ENCODE measurements around the gene FAM174C. TPM values are rescaled to one million over a fixed set of nuclear protein-coding genes. Genes with fewer than 3 reads are reported as not detected.

The FAM174C gene
- total and polyA plus RNA-seq, 9 donors = 0.30 to 72.5 (median 26.7) TPM

GRCh38 chr19:1275976-1276627 lies 772 bp downstream of the FAM174C start:
- no peaks in the 10 kb centered on the region for H3K36me3 ChIP-seq
- peak overlapping the region; percentile 97 to 99 for H3K27ac ChIP-seq
- TF ChIP-seq POLR2A (IDR thresholded peaks at IDR 0.05) (no peak), EP300 (IDR thresholded peaks at IDR 0.05) (no peak), CTCF (IDR thresholded peaks at IDR 0.05) (no peak)
- peaks cover 23% of the 10 kb centered on the region for H3K4me1 ChIP-seq (ENCODE audit: insufficient read depth)
- no peaks in the 10 kb centered on the region for H3K27me3 ChIP-seq
- DNase-seq = peak in 1 of 5 donors; percentile 81
- no peaks in the 10 kb centered on the region for H3K9me3 ChIP-seq
- peak overlapping the region; percentile 55 for H3K4me3 ChIP-seq
- intact Hi-C loops (cut with DNase I) = loop anchor here in 1 of 4 donors (10.0 kb wide), 1 partner anchor 109 kb away; the partner anchor contains the start of gene NDUFS7
- 6 to 8% (median 8%) methylated on average over 33 to 43 of the region's 43 CpGs for WGBS, 3 donors

GRCh38 chr19:1276628-1277022 lies 1.3 kb downstream of the FAM174C start:
- 70 to 86% (median 77%) methylated on average over 10 of the region's 10 CpGs for WGBS, 3 donors
- peak in 4 of 5 donors; percentile 34 to 53 (median 45) for DNase-seq
- Histone ChIP-seq H3K9me3 (no peaks in the 10 kb centered on the region), H3K27ac (peak overlapping the region; percentile 97 to 99), H3K36me3 (no peaks in the 10 kb centered on the region), H3K4me3 (no peak overlapping the region), H3K27me3 (no peaks in the 10 kb centered on the region), H3K4me1 (ENCODE audit: insufficient read depth) (peaks cover 17% of the 10 kb centered on the region)
- intact Hi-C loops (cut with DNase I) = loop anchor here in 1 of 4 donors (10.0 kb wide), 1 partner anchor 108 kb away; the partner anchor contains the start of gene NDUFS7
- TF ChIP-seq POLR2A (IDR thresholded peaks at IDR 0.05) (no peak), EP300 (IDR thresholded peaks at IDR 0.05) (no peak), CTCF (IDR thresholded peaks at IDR 0.05) (no peak)

GRCh38 chr19:1277061-1277460 lies 1.7 kb downstream of the FAM174C start:
- Histone ChIP-seq H3K36me3 (no peaks in the 10 kb centered on the region), H3K4me1 (ENCODE audit: insufficient read depth) (peaks cover 14% of the 10 kb centered on the region), H3K27me3 (no peaks in the 10 kb centered on the region), H3K27ac (no peak overlapping the region), H3K4me3 (no peak overlapping the region), H3K9me3 (no peaks in the 10 kb centered on the region)
- intact Hi-C loops (cut with DNase I) = loop anchor here in 1 of 4 donors (10.0 kb wide), 1 partner anchor 108 kb away; the partner anchor contains the start of gene NDUFS7
- WGBS, 3 donors = 89 to 93% (median 90%) methylated on average over 15 of the region's 15 CpGs
- TF ChIP-seq CTCF (IDR thresholded peaks at IDR 0.05) = no peak
- no peak for TF ChIP-seq EP300 (IDR thresholded peaks at IDR 0.05)
- no peak for TF ChIP-seq POLR2A (IDR thresholded peaks at IDR 0.05)
- DNase-seq = peak in 4 of 5 donors; percentile 38 to 61 (median 50)

GRCh38 chr19:1278074-1278473 lies 2.7 kb downstream of the FAM174C start:
- Histone ChIP-seq H3K36me3 (no peaks in the 10 kb centered on the region), H3K4me1 (ENCODE audit: insufficient read depth) (peaks cover 14% of the 10 kb centered on the region), H3K27ac (no peak overlapping the region), H3K4me3 (no peak overlapping the region), H3K9me3 (no peaks in the 10 kb centered on the region), H3K27me3 (no peaks in the 10 kb centered on the region)
- TF ChIP-seq POLR2A (IDR thresholded peaks at IDR 0.05) (no peak), CTCF (IDR thresholded peaks at IDR 0.05) (no peak), EP300 (IDR thresholded peaks at IDR 0.05) (no peak)
- WGBS, 3 donors = 81 to 89% (median 81%) methylated on average over 12 of the region's 12 CpGs
- peak in 1 of 5 donors; percentile 33 for DNase-seq
- intact Hi-C loops (cut with DNase I) = loop anchor here in 1 of 4 donors (10.0 kb wide), 1 partner anchor 107 kb away; the partner anchor contains the start of gene NDUFS7
